Fibroblast of pulmonary artery (primary cell): ENCODE data around the gene BLOC1S4.

Experiments used
- DNase-seq: peaks from one replicate; pipeline ENCODE4 v3.0.0-alpha.2; 2010; ENCODE audit warnings: low read depth
- H3K4me3 ChIP-seq: replicated peaks from 2 replicates; pipeline ENCODE4 v1.5.1; 2011; ENCODE audit warnings: low read depth, mild to moderate bottlenecking, control low read depth, low read length, moderate library complexity
- CTCF ChIP-seq: IDR thresholded peaks from 2 replicates; pipeline ENCODE4 v1.5.1; 2011; ENCODE audit warnings: mild to moderate bottlenecking, control low read depth, low read length, inconsistent platforms; ENCODE audit errors: missing control alignments

Gene BLOC1S4

GRCh38 chr4:6732441-6733357 lies 16.7 kb downstream of the BLOC1S4 start:
- TF ChIP-seq CTCF = no peak
- no peak overlapping the region for H3K4me3 ChIP-seq
- DNase-seq = peak; percentile 93

- DNase-seq = no peak
- no peak for TF ChIP-seq CTCF
Observed at GRCh38 chr4:6733358-6734164, 17.6 kb downstream of the BLOC1S4 start.

GRCh38 chr4:6734165-6734786 lies 18.3 kb downstream of the BLOC1S4 start:
- DNase-seq = no peak
- TF ChIP-seq CTCF = no peak

More at GRCh38 chr4:6733358-6734164, 17.6 kb downstream of the BLOC1S4 start:
- no peak overlapping the region for H3K4me3 ChIP-seq

GRCh38 chr4:6739920-6740319 lies 23.9 kb downstream of the BLOC1S4 start:
- no peak for DNase-seq
- no peak overlapping the region for H3K4me3 ChIP-seq
- TF ChIP-seq CTCF = no peak

More at GRCh38 chr4:6734165-6734786, 18.3 kb downstream of the BLOC1S4 start:
- no peak overlapping the region for H3K4me3 ChIP-seq

- H3K4me3 ChIP-seq = no peak overlapping the region
- no peak for TF ChIP-seq CTCF
- DNase-seq = no peak
Observed at GRCh38 chr4:6740347-6740746, 24.4 kb downstream of the BLOC1S4 start.

- no peak for TF ChIP-seq CTCF
- H3K4me3 ChIP-seq = no peak overlapping the region
- no peak for DNase-seq
Observed at GRCh38 chr4:6742507-6742906, 26.5 kb downstream of the BLOC1S4 start.
